DOHH2 (cell line): ENCODE data around the gene FOS.
A peak's percentile ranks its signal among the peaks of the same experiment; 100 is the strongest.
"Not testable (repeated sequence)": the region's sequence is repeated elsewhere in the genome, so short reads cannot be mapped to it uniquely, and the experiment has no call there.

ENCODE experiments used
- H3F3A ChIP-seq: fragments of 200-600 bp; sonication (generic), shearing (Covaris generic); 2 replicates; pipeline ENCODE4 v1.6.0; 2016; ENCODE audit warnings: antibody characterized with exemption, mild to moderate bottlenecking; ENCODE audit not compliant: control insufficient read depth, insufficient read depth
- H3K27ac ChIP-seq: fragments of 200-600 bp; sonication (generic); 2 replicates; pipeline ENCODE4 v1.5.1; 2014; ENCODE audit warnings: low read depth, mild to moderate bottlenecking, low read length, moderate library complexity
- H3K27me3 ChIP-seq: fragments of 200-600 bp; sonication (generic); 2 replicates; pipeline ENCODE4 v1.6.1; 2014; ENCODE audit warnings: mild to moderate bottlenecking, low read length, mixed read lengths; ENCODE audit not compliant: control insufficient read depth
- H3K36me3 ChIP-seq: fragments of 200-600 bp; sonication (generic); 2 replicates; pipeline ENCODE4 v1.6.1; 2014; ENCODE audit warnings: mild to moderate bottlenecking, low read length, moderate library complexity, mixed read lengths; ENCODE audit not compliant: control insufficient read depth
- H3K4me1 ChIP-seq: fragments of 200-600 bp; sonication (generic); 2 replicates; pipeline ENCODE4 v1.6.1; 2014; ENCODE audit warnings: mild to moderate bottlenecking, low read length, mixed read lengths; ENCODE audit not compliant: control insufficient read depth
- H3K4me2 ChIP-seq: fragments of 200-600 bp; sonication (generic); 2 replicates; pipeline ENCODE4 v1.6.0; 2014; ENCODE audit warnings: mild to moderate bottlenecking, low read length, moderate library complexity
- H3K4me3 ChIP-seq: fragments of 200-600 bp; sonication (generic); 2 replicates; pipeline ENCODE4 v1.5.1; 2014; ENCODE audit warnings: mild to moderate bottlenecking, low read length, mixed read lengths
- H3K79me2 ChIP-seq: fragments of 200-600 bp; sonication (generic); 2 replicates; pipeline ENCODE4 v1.6.1; 2014; ENCODE audit warnings: mild to moderate bottlenecking, low read length, mixed read lengths; ENCODE audit not compliant: control insufficient read depth
- H3K9me2 ChIP-seq: fragments of 200-600 bp; sonication (generic); replicated peaks from 2 replicates; pipeline ENCODE4 v1.6.1; 2014; ENCODE audit warnings: mild to moderate bottlenecking, low read length, mixed read lengths; ENCODE audit not compliant: control insufficient read depth
- H3K9me3 ChIP-seq: fragments of 200-600 bp; sonication (generic); 2 replicates; pipeline ENCODE4 v1.6.1; 2014; ENCODE audit warnings: antibody characterized with exemption, low read length, mixed read lengths; ENCODE audit not compliant: control insufficient read depth, insufficient read depth
- H4K20me1 ChIP-seq: fragments of 200-600 bp; sonication (generic); 2 replicates; pipeline ENCODE4 v1.6.0; 2014; ENCODE audit warnings: low read depth, mild to moderate bottlenecking, antibody characterized with exemption, low read length, moderate library complexity; ENCODE audit not compliant: control insufficient read depth, insufficient read depth
- CTCF ChIP-seq: fragments of 200-600 bp; sonication (generic); IDR thresholded peaks from one replicate; pipeline ENCODE4 v1.5.1; 2014; ENCODE audit warnings: antibody characterized with exemption, mild to moderate bottlenecking, low read depth, low read length; ENCODE audit not compliant: poor library complexity, severe bottlenecking
- EZH2phosphoT487 ChIP-seq: fragments of 200-600 bp; sonication (generic); IDR thresholded peaks from 2 replicates; pipeline ENCODE4 v1.6.1; 2017; ENCODE audit warnings: borderline replicate concordance, mild to moderate bottlenecking, antibody characterized with exemption, low read length, moderate library complexity, mixed read lengths

The FOS gene

GRCh38 chr14:75299576-75299975 lies 20.9 kb downstream of the FOS start:
- Histone ChIP-seq H3K4me1 (peaks cover 24% of the 10 kb centered on the region), H3K4me3 (no peak overlapping the region), H4K20me1 (no peaks in the 10 kb centered on the region), H3K9me2 (no peaks in the 10 kb centered on the region), H3K36me3 (no peaks in the 10 kb centered on the region), H3F3A (no peaks in the 10 kb centered on the region), H3K79me2 (no peaks in the 10 kb centered on the region), H3K27ac (no peak overlapping the region), H3K4me2 (no peak overlapping the region), H3K27me3 (peaks cover 11% of the 10 kb centered on the region), H3K9me3 (no peaks in the 10 kb centered on the region)
- TF ChIP-seq CTCF, result no peak
- TF ChIP-seq EZH2phosphoT487, result no peak

- Histone ChIP-seq H3K27me3 (no peaks in the 10 kb centered on the region), H3K79me2 (no peaks in the 10 kb centered on the region), H3K27ac (no peak overlapping the region), H3K9me2 (no peaks in the 10 kb centered on the region), H3K36me3 (no peaks in the 10 kb centered on the region), H3K9me3 (no peaks in the 10 kb centered on the region), H3K4me3 (no peak overlapping the region), H3K4me2 (no peak overlapping the region), H3F3A (no peaks in the 10 kb centered on the region), H3K4me1 (peaks cover 5% of the 10 kb centered on the region), H4K20me1 (no peaks in the 10 kb centered on the region)
- TF ChIP-seq EZH2phosphoT487 (no peak), CTCF (no peak)
Observed at GRCh38 chr14:75301666-75302325, 23.2 kb downstream of the FOS start.

- no peaks in the 10 kb centered on the region for H3K9me3 ChIP-seq
- H3K79me2 ChIP-seq, result no peaks in the 10 kb centered on the region
- no peaks in the 10 kb centered on the region for H3K27me3 ChIP-seq
- H3F3A ChIP-seq, result no peaks in the 10 kb centered on the region
- peaks cover 8% of the 10 kb centered on the region for H3K4me1 ChIP-seq
- no peaks in the 10 kb centered on the region for H3K36me3 ChIP-seq
- no peak for TF ChIP-seq EZH2phosphoT487
- peak; percentile 88 for TF ChIP-seq CTCF
- no peaks in the 10 kb centered on the region for H4K20me1 ChIP-seq
- H3K27ac ChIP-seq, result no peak overlapping the region
- no peak overlapping the region for H3K4me2 ChIP-seq
- H3K9me2 ChIP-seq, result no peaks in the 10 kb centered on the region
- H3K4me3 ChIP-seq, result no peak overlapping the region
Observed at GRCh38 chr14:75303381-75303789, 24.8 kb downstream of the FOS start.

GRCh38 chr14:75306410-75306809 lies 27.8 kb downstream of the FOS start:
- not testable (repeated sequence) for H3K79me2 ChIP-seq, H3F3A ChIP-seq, H3K4me2 ChIP-seq, H4K20me1 ChIP-seq, H3K27me3 ChIP-seq, H3K36me3 ChIP-seq, H3K9me2 ChIP-seq, H3K4me3 ChIP-seq, H3K27ac ChIP-seq, H3K4me1 ChIP-seq, H3K9me3 ChIP-seq
